Lower leg skin (tissue), 4 donors: ENCODE results near the gene GRHL3. TPM values are rescaled to one million over a fixed set of nuclear protein-coding genes. Genes with fewer than 3 reads are reported as not detected.

Experiments used
- DNase-seq, 2 donors: peaks; one replicate each; pipeline ENCODE4 v3.0.0-alpha.2; 2019; ENCODE audit warnings: low spot score in 2 of 2
- H3K4me3 ChIP-seq: fragments of 200-600 bp; sonication (generic); 2 replicates; pipeline ENCODE4 v1.5.1; 2017; ENCODE audit warnings: mild to moderate bottlenecking, low read depth; ENCODE audit not compliant: poor library complexity, severe bottlenecking
- CTCF ChIP-seq, 3 donors: fragments of 450-650 bp; IDR thresholded peaks; one replicate each; pipeline ENCODE4 v1.5.1; 2016; ENCODE audit warnings: antibody characterized with exemption in 3 of 3, mild to moderate bottlenecking in 3 of 3, moderate library complexity in 2 of 3
- POLR2A ChIP-seq, 2 donors: fragments of 450-650 bp; IDR thresholded peaks; one replicate each; pipeline ENCODE4 v1.6.1; 2016 to 2017; ENCODE audit warnings: antibody characterized with exemption in 2 of 2, mild to moderate bottlenecking in 1 of 2, moderate library complexity in 1 of 2
- WGBS, 2 donors: methylation state at CpG; one replicate each; pipeline ENCODE4 v1.1.5; 2018; 5-methylcytosine and 5-hydroxymethylcytosine counted together
- intact Hi-C: fragments of 100-400 bp; cut with DNase I; formaldehyde crosslinking; loops from one replicate; pipeline ENCODE4 v1.15.0; 2023; ENCODE audit warnings: low total_unique reads
- total RNA-seq, 4 donors: library from RNA; depleted of rRNA; stranded (reverse); fragments of >200 nt; gene quantifications; one replicate each; pipeline ENCODE4 v1.1.0, GENCODE V29; 2016

The GRHL3 gene
- total RNA-seq, 4 donors from 2014 or later: 141 to 205 (median 171) TPM

GRCh38 chr1:24321126-24321525 is 2.0 kb downstream of the GRHL3 start:
- H3K4me3 ChIP-seq: no peak overlapping the region
- peak in 1 of 2 donors; percentile 85 for DNase-seq
- WGBS, 2 donors: 73 to 80% methylated on average over 8 of the region's 8 CpGs
- TF ChIP-seq CTCF (IDR thresholded peaks at IDR 0.05) (no peak), POLR2A (IDR thresholded peaks at IDR 0.05) (no peak)
- intact Hi-C loops: loop anchor here (10.0 kb wide), 1 partner anchor 116 kb away; no protein-coding TSS in a partner anchor

- WGBS, 2 donors: 16 to 40% methylated on average over 20 to 52 of the region's 72 CpGs
- H3K4me3 ChIP-seq: peak overlapping the region; percentile 33
- TF ChIP-seq POLR2A (IDR thresholded peaks at IDR 0.05) (no peak), CTCF (IDR thresholded peaks at IDR 0.05) (no peak)
- intact Hi-C loops: loop anchor here (10.0 kb wide), 1 partner anchor 117 kb away; no protein-coding TSS in a partner anchor
- DNase-seq: peak; percentile 50 to 89
Observed at GRCh38 chr1:24321697-24322469, 2.7 kb downstream of the GRHL3 start.

GRCh38 chr1:24322470-24323177 is 3.5 kb downstream of the GRHL3 start:
- H3K4me3 ChIP-seq: no peak overlapping the region
- no peak for TF ChIP-seq POLR2A (IDR thresholded peaks at IDR 0.05)
- no peak for TF ChIP-seq CTCF (IDR thresholded peaks at IDR 0.05)
- intact Hi-C loops: loop anchor here (10.0 kb wide), 1 partner anchor 118 kb away; no protein-coding TSS in a partner anchor
- 13 to 21% methylated on average over 33 of the region's 33 CpGs for WGBS, 2 donors
- DNase-seq: no peak

GRCh38 chr1:24323281-24323680 is 4.1 kb downstream of the GRHL3 start:
- intact Hi-C loops: loop anchor here (10.0 kb wide), 1 partner anchor 118 kb away; no protein-coding TSS in a partner anchor
- TF ChIP-seq POLR2A (IDR thresholded peaks at IDR 0.05) (no peak), CTCF (IDR thresholded peaks at IDR 0.05) (no peak)
- 60 to 74% methylated on average over 2 of the region's 2 CpGs for WGBS, 2 donors
- H3K4me3 ChIP-seq: no peak overlapping the region
- DNase-seq: no peak

- no peak for TF ChIP-seq CTCF (IDR thresholded peaks at IDR 0.05)
- TF ChIP-seq POLR2A (IDR thresholded peaks at IDR 0.05): no peak
- 64 to 73% methylated on average over 5 to 6 of the region's 6 CpGs for WGBS, 2 donors
- no peak overlapping the region for H3K4me3 ChIP-seq
- intact Hi-C loops: loop anchor here (10.0 kb wide), 1 partner anchor 120 kb away; no protein-coding TSS in a partner anchor
- no peak for DNase-seq
Observed at GRCh38 chr1:24324903-24325302, 5.7 kb downstream of the GRHL3 start.
